Small intestine (tissue), 7 donors: ENCODE data around the gene ESRRB. TPM values are rescaled to one million over a fixed set of nuclear protein-coding genes. Genes with fewer than 3 reads are reported as not detected.
A peak's percentile ranks its signal among the peaks of the same experiment; 100 is the strongest.

Source experiments
- DNase-seq, 2 donors: peaks; one replicate each; pipeline versions ENCODE4 v3.0.0 to v3.0.0-alpha.2; 2013
- FAIRE-seq: peaks from 2 replicates; lab custom pipeline; 2012; peaks lifted over from hg19 to GRCh38; lab: Jason Lieb, UNC
- H3K27ac ChIP-seq, 3 donors: one replicate each; pipeline ENCODE4 v1.5.1; 2013; ENCODE audit warnings: low read length in 2 of 3, mild to moderate bottlenecking in 2 of 3, control low read depth in 1 of 3, inconsistent platforms in 1 of 3, low read depth in 1 of 3, moderate library complexity in 1 of 3
- H3K27me3 ChIP-seq, 3 donors: one replicate each; pipeline ENCODE4 v1.6.1; 2013; ENCODE audit warnings: low read length in 3 of 3, inconsistent platforms in 1 of 3; ENCODE audit not compliant: control insufficient read depth in 3 of 3, insufficient read depth in 3 of 3
- H3K36me3 ChIP-seq, 3 donors: one replicate each; pipeline ENCODE4 v1.6.1; 2013; ENCODE audit warnings: low read length in 3 of 3, inconsistent platforms in 1 of 3, low read depth in 1 of 3, mild to moderate bottlenecking in 1 of 3, moderate library complexity in 1 of 3; ENCODE audit not compliant: control insufficient read depth in 3 of 3, insufficient read depth in 2 of 3
- H3K4me1 ChIP-seq, 3 donors: one replicate each; pipeline ENCODE4 v1.6.1; 2013; ENCODE audit warnings: low read length in 2 of 3, inconsistent platforms in 1 of 3, low read depth in 1 of 3, mild to moderate bottlenecking in 1 of 3, moderate library complexity in 1 of 3; ENCODE audit not compliant: control insufficient read depth in 3 of 3, insufficient read depth in 2 of 3
- H3K4me3 ChIP-seq, 3 donors: one replicate each; pipeline ENCODE4 v1.5.1; 2013; ENCODE audit warnings: low read length in 3 of 3, control low read depth in 1 of 3, inconsistent platforms in 1 of 3, low read depth in 1 of 3, mild to moderate bottlenecking in 1 of 3, moderate library complexity in 1 of 3
- H3K9me3 ChIP-seq, 2 donors: one replicate each; pipeline ENCODE4 v1.6.1; 2013; ENCODE audit warnings: low read depth in 1 of 2, low read length in 1 of 2; ENCODE audit not compliant: control insufficient read depth in 2 of 2, insufficient read depth in 1 of 2
- WGBS, 3 donors: extraction: QIAGEN DNeasy Blood & Tissue Kit; methylation state at CpG; one replicate each; pipeline ENCODE4 v1.1.7; 2013; 5-methylcytosine and 5-hydroxymethylcytosine counted together
- polyA plus RNA-seq, 4 donors: library from polyadenylated mRNA; stranded (reverse) in 3 of 4; unstranded in 1 of 4; fragments of 200-250 nt in 3 of 4; fragments of 120-200 nt in 1 of 4; gene quantifications; one replicate each; pipeline versions ENCODE4 v1.2.1 to v1.2.3, GENCODE V29; 2013
- donor health status: healthy with polysubstance abuse.
- donor health status: control.
- donor health status: control.
- donor health status: Bipolar disorder and iron deficiency.
- donor health status: healthy.

The ESRRB gene
- polyA plus RNA-seq, 4 donors = 0.04 to 0.54 (median 0.13) TPM; not detected in 1

GRCh38 chr14:76385435-76385834, 9.5 kb downstream of the ESRRB start:
- no peaks in the 10 kb centered on the region for H3K4me1 ChIP-seq
- no peak for DNase-seq
- H3K9me3 ChIP-seq = no peaks in the 10 kb centered on the region
- no peak overlapping the region for H3K27ac ChIP-seq
- WGBS, 3 donors = 52 to 60% (median 59%) methylated on average over 4 of the region's 4 CpGs
- no peak overlapping the region for H3K4me3 ChIP-seq
- peaks cover 0 to 39% (median 14%) of the 10 kb centered on the region in 3 donors for H3K27me3 ChIP-seq
- FAIRE-seq = no peak
- no peaks in the 10 kb centered on the region for H3K36me3 ChIP-seq

- WGBS, 3 donors = 9 to 13% (median 13%) methylated on average over 11 of the region's 11 CpGs
- Histone ChIP-seq H3K9me3 (no peaks in the 10 kb centered on the region), H3K4me3 (no peak overlapping the region), H3K27ac (no peak overlapping the region), H3K36me3 (no peaks in the 10 kb centered on the region), H3K4me1 (no peaks in the 10 kb centered on the region), H3K27me3 (peaks cover 0 to 23% (median 7%) of the 10 kb centered on the region in 3 donors)
- FAIRE-seq (no peak), DNase-seq (peak; percentile 59 to 72)
Measured at GRCh38 chr14:76386944-76387782, 11.2 kb downstream of the ESRRB start.

DNA sequence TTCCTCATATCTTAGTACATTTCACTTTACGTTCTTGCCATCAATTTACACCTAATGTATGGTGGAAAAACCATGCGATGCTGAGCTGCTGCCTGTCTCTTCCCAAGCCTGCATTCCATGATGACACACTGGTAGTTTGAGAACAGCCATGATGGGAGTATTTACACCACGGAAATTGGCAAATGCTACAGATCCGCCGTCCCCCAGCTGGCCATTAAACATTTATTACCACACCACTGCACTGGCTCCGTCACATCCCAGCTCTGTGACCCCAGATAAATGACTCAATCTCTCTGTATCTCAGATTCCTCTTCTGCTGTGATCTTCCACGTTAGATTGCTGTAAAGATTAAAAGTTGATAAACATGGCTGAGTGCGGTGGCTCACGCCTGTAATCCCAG, 13.9 kb downstream of the ESRRB start:
- 76 to 81% (median 76%) methylated on average over 9 of the region's 9 CpGs for WGBS, 3 donors
- FAIRE-seq = no peak
- no peaks in the 10 kb centered on the region for H3K36me3 ChIP-seq

GRCh38 chr14:76390621-76391020, 14.7 kb downstream of the ESRRB start:
- Histone ChIP-seq H3K27ac (no peak overlapping the region), H3K4me3 (no peak overlapping the region), H3K27me3 (peaks cover 0 to 4% (median 0%) of the 10 kb centered on the region in 3 donors), H3K4me1 (no peaks in the 10 kb centered on the region), H3K9me3 (no peaks in the 10 kb centered on the region), H3K36me3 (no peaks in the 10 kb centered on the region)
- DNase-seq = no peak
- 89 to 91% (median 91%) methylated on average over 7 of the region's 7 CpGs for WGBS, 3 donors
- FAIRE-seq = no peak

More for the DNA sequence above, 13.9 kb downstream of the ESRRB start:
- no peak for DNase-seq
- Histone ChIP-seq H3K4me1 (no peaks in the 10 kb centered on the region), H3K9me3 (no peaks in the 10 kb centered on the region), H3K27ac (no peak overlapping the region), H3K27me3 (peaks cover 0 to 9% (median under 1%) of the 10 kb centered on the region in 3 donors), H3K4me3 (no peak overlapping the region)

DNA sequence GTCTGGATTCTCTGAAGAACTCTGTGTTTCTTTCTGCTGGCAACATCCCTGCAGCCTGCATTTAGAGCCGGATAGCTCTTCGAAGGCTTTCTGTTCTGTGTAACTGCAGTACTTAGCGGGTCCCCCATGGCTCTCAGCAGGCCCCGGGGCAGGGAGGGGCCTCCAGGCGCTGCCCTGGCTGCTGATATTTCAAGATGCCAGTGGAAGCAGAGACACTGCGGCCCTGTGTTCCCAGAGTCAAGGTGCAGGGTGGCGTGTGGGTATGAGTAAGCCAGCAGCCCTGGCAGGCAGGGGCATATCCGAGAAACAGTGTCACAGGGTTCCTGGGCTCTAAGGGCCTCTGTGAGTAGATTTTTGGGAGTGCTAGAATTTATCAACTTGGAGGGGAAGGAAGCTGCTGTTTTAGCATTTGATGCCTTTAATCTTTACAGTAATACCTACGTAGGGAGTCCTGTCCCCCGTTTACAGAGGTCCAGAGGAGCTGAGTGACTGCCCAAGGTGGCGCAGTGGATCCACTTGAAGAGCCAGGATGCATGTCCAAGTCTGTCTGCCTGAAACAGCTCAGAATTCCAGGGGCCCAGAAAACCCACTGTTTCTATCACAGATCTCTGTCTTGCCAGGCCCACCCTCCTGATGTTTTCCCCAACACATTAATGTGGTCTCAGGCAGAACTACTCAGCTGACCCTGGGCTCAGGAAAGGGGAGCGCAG, 16.2 kb downstream of the ESRRB start:
- no peak for DNase-seq
- Histone ChIP-seq H3K27me3 (peaks cover 0 to 4% (median 0%) of the 10 kb centered on the region in 3 donors), H3K4me3 (no peak overlapping the region), H3K36me3 (no peaks in the 10 kb centered on the region), H3K4me1 (no peaks in the 10 kb centered on the region), H3K27ac (no peak overlapping the region), H3K9me3 (no peaks in the 10 kb centered on the region)
- FAIRE-seq = no peak
- 71 to 75% (median 74%) methylated on average over 12 of the region's 12 CpGs for WGBS, 3 donors

- no peak overlapping the region for H3K27ac ChIP-seq
- no peaks in the 10 kb centered on the region for H3K36me3 ChIP-seq
- no peak for DNase-seq
- no peaks in the 10 kb centered on the region for H3K9me3 ChIP-seq
- H3K4me1 ChIP-seq = no peaks in the 10 kb centered on the region
- no peak for FAIRE-seq
- no peak overlapping the region for H3K4me3 ChIP-seq
- WGBS, 3 donors = 55 to 68% (median 68%) methylated on average over 5 of the region's 5 CpGs
- H3K27me3 ChIP-seq = peaks cover 0 to 5% (median 2%) of the 10 kb centered on the region in 3 donors
Measured at GRCh38 chr14:76394569-76394968, 18.6 kb downstream of the ESRRB start.

DNA sequence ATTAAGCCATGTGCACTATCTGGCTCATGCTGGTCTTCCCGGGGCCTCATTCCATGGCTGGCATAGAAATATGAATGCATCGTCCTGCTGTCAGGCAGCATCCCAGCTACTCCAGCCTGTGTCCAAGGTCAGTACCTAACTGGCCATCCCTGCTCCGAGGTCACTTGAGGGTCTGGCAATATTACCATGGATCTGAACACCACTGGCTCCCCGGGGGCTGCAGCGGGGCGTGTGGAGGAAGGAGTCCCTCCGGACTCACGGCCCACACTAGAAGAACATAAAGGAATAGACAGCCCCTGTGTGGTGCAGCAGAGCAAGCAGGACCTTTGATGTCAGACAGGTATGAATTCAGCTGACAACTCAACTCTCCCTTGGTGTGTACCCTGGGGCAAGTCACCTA, 19.2 kb downstream of the ESRRB start:
- no peak for FAIRE-seq
- H3K27me3 ChIP-seq = peaks cover 0 to 6% (median 2%) of the 10 kb centered on the region in 3 donors
- H3K36me3 ChIP-seq = no peaks in the 10 kb centered on the region
- H3K9me3 ChIP-seq = no peaks in the 10 kb centered on the region
- 81 to 85% (median 84%) methylated on average over 8 of the region's 8 CpGs for WGBS, 3 donors
- no peak overlapping the region for H3K27ac ChIP-seq
- no peaks in the 10 kb centered on the region for H3K4me1 ChIP-seq
- no peak overlapping the region for H3K4me3 ChIP-seq
- no peak for DNase-seq

DNA sequence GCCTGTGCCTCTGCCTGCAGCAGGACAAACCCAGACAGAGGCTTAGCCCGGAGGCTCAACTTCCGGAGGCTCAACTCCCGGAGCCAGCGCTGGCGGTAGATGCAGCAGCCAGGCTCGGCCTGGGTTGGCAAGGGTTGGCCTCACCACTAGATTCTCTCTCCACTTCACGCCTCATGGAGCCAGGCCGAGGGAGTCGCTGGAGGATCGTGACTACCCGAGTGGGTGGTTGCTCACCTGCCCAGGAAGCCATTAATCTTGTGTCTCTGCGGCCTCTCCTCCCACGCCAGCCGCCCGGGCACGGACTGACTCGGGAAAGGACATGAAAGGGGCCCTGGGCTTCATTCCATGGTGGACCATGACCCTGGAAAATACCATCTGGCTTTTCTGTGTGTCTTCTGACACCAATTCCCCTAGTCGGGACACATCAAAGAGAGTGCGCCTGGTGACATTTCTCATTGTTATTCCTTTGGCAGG, 20.8 kb downstream of the ESRRB start:
- no peaks in the 10 kb centered on the region for H3K4me1 ChIP-seq
- H3K27ac ChIP-seq = no peak overlapping the region
- H3K9me3 ChIP-seq = no peaks in the 10 kb centered on the region
- H3K4me3 ChIP-seq = no peak overlapping the region
- no peaks in the 10 kb centered on the region for H3K36me3 ChIP-seq
- peaks cover 0 to 6% (median 2%) of the 10 kb centered on the region in 3 donors for H3K27me3 ChIP-seq
- FAIRE-seq (no peak), DNase-seq (no peak)
- 55 to 66% (median 62%) methylated on average over 19 of the region's 19 CpGs for WGBS, 3 donors
